HTR-8/SVneo (cell line): Measurements from ENCODE around the gene CLRN3.

Experiments
- DNase-seq: peaks from one replicate; pipeline ENCODE4 v3.0.0; 2011; ENCODE audit warnings: low spot score, mixed read lengths; ENCODE audit not compliant: insufficient read length
- FAIRE-seq: peaks from 2 replicates; lab custom pipeline; 2011; peaks lifted over from hg19 to GRCh38; lab: Jason Lieb, UNC

CLRN3 gene

DNA sequence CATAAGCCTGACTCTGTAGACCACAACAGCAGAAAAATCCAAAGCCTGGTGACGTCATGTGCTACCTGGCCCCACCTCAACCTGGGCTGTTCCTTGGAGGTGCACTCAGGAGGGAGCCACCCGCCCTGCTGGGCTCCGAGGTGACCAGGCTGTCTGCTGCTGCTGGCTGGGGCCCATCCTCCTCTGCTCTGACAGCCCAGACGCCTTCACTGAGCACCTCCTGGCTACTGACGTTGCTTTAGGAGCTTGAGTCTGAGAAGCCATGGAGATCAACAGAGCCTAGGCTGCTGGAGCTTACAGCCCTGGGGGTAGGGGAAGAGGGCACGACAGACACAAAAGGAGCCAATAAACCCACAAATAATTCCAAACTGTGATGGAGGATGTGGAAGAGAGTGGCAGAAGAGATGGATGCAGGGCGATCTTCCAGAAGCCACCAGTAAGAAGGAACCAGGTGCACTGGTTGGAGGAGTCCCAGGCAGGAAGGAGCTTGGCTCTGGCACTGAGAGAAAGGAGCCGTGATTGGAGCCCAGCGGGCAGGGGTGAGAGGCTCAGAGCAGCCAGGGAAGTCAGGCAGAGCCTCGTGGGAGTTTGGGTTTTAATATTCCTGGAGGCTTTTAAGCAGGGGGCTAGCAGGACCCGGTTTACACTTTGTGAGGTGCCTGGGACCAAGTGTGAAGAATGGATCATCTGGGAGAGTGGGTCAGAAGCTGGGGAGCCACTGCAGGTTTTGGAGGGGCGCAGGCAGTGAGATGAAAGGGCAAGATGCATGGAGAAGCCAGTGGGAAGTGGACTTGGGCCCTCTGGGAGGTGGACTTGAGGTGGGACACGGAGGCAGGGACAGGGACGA, 12.5 kb upstream of the CLRN3 start:
- DNase-seq (no peak), FAIRE-seq (no peak)

DNA sequence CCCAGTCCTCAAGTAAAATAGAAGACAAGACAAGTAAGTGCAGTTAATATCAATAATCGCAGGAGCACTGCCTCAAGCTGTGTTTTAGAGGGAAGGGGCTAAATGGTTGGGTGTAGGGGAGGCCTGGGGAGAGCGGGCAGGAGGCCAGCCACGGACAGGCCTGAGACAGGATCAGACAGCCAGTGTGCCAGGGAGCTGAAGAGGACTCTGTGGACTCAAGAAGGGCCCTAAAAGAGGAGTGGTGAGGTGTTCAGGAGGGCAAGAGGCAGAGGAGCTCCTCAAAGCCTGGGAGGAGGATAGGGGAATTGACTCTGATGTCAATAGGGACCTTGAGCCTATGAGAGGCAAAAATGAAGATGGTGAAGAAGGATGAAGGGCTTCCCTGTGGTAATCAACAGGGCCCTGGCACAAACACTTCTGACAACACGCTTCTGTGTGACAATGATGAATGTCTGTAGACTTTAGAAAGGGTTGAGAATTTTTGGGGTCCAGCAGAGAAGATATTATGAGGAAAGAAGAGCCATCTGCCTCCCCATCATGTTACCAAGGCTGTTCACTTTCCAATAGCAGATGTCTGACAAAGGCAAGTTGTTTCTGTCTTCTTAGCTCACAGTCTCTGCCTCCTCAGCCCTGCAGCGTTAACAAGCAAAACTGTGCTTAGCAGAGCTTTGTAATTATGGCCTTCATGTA, 11.7 kb upstream of the CLRN3 start:
- DNase-seq (no peak), FAIRE-seq (no peak)

DNA sequence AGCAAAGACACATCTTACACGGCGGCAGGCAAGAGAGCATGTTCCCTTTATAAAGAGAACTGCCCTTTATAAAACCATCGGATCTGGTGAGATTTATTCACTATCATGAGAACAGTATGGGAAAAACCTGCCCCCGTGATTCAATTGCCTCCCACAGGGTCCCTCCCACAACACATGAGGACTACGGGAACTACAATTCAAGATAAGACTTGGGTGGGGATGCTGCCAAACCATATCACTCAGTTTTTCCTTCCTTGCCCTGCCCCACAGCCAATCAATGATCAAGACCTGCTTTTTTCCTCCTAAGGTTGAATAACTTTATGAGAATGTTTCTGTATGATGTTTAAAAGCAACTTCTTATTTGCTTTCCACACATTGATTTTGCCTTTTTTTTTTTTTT, 11.0 kb upstream of the CLRN3 start:
- FAIRE-seq (no peak), DNase-seq (no peak)

DNA sequence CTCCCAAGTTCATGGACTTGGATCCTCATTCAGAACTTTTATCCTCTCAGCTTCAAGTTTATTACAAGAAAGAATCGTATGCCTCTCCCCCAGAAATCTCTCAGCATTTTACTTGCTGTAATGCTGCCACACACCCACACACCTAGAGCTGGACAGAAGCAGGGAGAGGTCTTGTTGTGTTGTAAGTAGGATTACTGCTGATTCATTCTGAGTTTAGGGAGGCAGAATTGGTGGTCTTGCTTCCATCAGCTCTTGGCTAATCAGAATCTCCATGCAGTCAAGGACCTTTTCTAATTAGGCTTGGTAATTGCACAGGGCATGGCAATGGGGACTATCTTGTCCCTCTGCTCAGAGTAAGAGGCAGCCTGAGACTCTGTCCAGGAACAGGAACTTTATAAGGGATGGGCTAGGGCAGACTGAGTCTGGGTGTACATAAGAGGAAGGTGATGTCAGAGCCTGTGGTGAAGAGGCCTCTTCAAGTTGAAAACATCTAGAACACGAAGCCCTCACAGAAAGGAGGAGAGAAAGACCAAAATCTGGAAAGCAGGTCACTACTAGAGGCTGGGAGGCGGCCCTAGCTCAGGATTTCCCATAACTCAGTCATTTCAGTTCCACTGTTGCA, 7.1 kb upstream of the CLRN3 start:
- FAIRE-seq (no peak), DNase-seq (no peak)

DNA sequence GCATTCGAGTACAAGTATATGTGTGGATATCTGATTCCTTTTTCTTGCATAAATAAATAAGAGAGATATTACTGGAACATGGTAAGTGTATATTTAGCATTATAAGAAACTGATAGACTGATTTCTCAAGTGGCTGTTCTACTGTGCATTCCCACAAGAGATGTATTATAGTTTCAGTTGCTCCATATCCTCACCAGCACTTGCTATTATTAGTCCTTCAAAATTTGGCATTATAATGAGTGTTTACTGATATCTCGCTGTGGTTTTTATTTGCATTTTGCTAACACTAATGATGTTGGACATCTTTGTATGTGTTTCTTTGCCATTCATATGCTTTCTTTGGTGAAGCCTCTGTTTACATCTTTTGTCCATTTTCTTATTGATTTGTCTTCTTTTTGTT, 4.4 kb upstream of the CLRN3 start:
- FAIRE-seq (no peak), DNase-seq (no peak)

DNA sequence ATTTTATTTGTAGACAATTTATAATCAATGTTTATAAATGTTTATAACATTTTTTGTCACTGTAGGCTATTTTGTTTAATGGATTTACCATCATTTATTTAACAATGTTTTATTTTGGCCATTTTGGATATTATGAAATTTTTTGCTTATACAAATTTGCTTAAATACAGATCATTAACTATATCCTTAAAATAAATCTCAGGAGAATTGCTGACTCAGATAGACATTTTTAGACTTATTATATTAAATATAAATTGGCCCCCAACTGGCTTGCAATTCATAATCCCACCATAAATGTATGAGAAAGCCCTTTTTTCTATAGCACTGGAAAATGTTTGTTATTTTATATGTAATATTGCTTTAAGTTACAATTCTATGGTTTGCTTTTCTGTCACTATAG, 3.8 kb upstream of the CLRN3 start:
- FAIRE-seq (no peak), DNase-seq (no peak)

DNA sequence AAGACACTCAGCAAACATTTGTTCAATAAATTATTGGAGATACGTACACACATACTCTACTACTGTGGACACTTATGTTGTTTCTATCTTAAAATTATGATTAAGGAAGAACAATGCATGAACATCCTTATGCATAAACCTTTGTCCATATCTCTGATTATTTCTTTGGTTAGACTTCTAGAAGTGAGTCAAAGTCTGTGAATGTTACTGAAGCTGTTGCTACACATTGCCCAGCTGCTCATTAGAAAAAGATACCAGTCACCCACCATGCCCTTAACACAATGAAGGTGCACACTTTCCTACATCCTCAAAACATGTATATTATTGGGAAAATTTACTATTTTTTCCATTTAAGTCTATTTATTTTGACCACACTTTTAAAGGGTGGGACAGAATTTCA, 1.4 kb upstream of the CLRN3 start:
- FAIRE-seq (no peak), DNase-seq (no peak)

DNA sequence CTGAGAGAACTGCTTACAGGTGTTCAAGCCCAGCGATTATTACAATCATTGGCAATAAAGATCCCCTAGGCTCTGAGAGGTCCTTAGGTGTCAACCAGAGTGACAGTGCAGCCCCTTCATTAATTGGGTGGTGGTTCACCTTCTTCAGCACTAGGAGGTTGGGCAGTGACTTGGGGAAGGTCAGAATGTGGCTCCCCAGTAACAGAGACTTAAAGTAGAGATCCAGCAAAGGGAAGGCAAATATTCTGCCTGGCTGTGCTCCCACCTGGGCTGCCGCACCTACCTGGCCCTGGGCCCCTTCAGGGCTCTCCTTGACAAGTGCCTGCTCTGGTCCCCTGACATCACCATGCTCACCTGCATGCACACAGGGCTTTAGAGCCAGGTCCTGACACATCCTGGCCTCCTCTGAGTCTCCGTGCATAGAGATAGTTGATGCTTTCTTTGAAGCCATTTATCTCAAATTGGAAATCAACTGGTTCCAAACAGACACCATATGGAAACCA, 1.9 kb downstream of the CLRN3 start:
- no peak for FAIRE-seq

DNA sequence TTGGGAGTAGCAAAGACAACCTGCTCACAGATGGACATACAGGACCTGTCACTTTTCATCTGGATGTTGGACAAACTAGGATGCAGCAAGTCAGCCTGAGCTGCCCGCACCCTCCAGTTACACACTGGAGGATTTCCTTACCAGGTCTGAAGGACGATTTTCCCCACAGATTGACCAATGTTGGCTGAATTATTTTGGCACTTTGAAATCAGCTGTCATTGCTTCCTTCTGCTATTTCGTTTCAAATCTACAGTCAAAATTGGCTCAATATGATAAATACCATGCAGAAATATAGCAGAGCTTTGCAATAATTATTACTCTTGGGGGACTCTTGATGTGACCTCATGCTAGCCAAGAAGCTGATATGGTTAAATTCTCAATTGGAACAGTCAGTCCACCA, 2.5 kb downstream of the CLRN3 start:
- FAIRE-seq (no peak), DNase-seq (no peak)

More for the DNA sequence above, 1.9 kb downstream of the CLRN3 start:
- DNase-seq: no peak

DNA sequence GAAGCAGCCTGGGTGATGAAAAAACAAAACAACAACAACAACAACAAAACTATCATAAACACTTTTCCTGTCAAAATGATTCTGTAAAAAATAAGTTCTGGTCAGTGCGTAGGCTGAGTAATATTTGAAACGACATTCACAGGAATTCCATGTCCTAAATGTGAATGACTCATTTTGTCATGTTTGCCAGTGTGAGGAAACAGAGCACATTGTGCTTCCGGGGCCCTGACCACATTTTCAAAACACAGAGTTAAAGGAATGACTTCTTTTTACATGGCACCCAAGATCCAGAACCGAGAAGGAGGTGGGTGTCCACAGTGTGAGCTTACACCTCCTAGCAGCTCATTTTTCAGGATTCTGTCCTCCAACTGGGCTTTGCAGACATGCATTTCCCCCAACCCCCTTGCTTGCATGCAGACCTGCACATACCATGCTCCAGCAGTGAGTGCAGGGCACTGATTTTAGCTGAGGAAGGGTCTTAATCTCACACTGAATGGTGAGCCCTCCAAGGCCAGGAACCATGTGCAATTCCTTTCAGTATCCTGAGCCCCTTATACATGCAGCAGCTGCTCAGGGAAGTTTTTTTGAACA, 3.0 kb downstream of the CLRN3 start:
- DNase-seq: peak; percentile 14

DNA sequence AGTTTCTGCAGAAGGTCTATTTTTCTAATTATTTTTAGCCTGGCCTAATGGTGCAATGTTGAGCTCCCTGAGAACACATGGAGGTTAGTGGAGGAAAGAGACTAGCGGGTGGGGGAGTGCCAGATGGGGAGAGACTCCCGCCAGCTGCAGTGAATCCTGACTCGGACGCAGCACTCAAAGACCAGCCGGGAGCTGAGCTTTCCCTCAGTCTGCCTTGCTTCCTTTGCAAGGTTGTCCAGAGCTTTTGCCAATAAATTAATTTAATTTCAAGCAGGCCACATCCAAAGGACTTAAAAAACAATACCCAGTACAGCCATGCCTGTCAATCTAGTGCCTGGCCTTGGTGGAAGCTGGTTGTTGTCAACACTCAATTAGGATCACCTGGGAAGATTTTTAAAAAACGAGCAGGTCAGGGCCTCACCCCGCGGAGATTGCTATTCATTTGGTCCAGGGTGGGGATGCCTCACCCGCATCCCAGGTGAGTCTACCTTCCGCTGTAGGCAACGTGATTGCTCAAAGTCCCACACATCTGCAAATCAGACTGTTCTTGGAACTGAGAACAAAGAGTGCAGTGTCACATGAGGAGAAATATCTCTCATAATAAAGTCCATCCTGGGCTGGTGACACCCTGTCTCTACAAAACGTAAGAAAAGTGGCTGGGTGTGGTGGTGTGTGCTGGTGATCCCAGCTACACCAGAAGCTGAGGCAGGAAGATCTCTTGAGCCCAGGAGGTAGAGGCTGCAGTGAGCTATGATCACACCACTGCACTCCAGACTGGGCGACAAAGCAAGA, 4.0 kb downstream of the CLRN3 start:
- FAIRE-seq: no peak
- no peak for DNase-seq

More for the DNA sequence above, 3.0 kb downstream of the CLRN3 start:
- no peak for FAIRE-seq

DNA sequence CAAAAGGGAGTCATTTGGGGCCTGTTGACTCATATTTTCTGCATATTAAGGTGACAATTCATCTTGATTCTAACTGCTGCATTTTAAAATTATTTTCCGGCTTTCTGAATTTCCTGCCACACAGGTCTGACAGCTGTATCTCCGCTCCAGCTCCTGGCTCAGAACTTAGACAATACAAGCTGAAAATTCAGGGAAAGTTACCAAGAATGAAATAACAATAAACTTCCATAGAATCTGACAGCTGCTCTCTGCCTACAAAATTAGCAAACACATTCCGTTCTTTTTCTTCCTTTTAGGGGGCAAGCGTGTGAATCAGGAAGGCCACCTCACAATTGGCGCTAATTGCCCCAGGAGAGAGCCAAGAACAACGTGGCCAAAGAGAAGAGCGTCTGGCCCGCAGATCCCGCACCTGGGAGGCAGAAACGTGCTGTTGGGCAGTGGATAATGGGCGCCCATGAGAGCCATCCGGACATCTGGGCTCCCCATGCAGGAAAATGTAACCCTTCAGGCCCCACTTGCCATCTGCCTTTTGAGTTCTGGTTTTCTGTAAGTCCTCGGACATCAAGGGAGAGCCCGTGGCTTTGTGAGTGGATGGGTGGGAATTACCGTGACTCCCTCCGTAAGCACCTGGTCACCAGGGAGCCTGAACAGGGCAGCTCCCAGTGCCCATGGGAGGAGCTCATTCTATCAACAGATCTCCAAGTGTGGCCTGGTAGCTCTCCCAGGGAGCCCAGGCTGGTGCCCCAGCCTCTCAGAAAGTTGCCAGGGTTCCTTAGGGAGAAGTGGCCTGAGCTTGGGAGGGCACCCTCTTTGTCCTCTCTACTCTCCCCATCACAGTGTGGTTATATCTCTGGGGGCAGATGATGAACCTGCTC, 5.0 kb downstream of the CLRN3 start:
- FAIRE-seq: no peak
- DNase-seq: no peak

DNA sequence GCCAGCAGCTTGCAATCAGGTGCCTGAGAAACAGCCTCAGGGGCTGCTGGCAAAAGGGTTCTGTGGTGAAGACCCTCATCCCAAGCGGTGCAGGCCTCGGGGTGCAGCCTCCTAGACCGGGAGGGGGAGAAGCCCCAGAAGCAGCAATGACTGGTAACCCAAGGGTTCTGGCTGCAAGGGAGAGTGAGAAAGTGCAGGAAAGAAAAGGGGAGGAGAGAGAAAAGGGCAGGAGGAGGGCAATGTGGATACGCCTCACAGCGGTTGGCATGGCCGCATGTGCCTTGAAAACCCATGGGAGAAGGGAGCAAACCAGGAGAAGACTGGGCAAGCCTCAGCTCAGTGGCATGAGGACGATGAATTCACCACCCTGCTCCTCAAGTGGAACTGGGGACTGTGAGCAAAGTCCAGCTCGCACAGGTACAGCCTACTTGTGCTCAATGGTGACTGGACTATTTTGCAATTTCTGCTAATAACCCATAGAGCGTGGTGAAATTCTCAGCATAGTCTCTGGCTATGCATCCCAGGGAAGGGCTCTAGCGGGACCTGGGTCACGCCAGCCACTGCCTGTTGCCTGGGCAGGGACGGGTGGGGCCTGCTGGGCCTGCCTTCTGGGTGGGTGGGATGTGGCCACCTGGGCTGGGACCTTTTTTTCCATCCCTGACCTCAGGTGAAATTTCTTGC, 6.2 kb downstream of the CLRN3 start:
- FAIRE-seq (no peak), DNase-seq (no peak)

DNA sequence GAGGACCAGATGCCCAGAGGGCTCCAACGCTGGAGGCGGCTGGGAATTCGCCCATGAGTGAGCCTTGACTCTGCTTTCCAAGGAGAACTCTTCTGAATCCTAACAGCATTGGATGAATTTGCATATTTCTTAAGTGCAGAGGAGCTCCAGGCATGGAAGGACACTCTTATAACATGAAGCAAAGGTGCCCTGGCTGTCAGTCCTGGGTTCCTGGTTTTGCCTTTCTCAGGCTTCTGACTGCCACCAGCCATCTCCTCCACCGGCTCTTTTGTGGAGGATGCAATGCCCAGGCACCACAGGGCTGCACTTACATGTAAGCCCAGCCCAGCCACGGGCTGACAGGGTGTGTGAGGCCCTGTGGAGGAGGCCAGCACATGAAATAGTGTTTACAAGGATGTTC, 8.2 kb downstream of the CLRN3 start:
- no peak for FAIRE-seq

DNA sequence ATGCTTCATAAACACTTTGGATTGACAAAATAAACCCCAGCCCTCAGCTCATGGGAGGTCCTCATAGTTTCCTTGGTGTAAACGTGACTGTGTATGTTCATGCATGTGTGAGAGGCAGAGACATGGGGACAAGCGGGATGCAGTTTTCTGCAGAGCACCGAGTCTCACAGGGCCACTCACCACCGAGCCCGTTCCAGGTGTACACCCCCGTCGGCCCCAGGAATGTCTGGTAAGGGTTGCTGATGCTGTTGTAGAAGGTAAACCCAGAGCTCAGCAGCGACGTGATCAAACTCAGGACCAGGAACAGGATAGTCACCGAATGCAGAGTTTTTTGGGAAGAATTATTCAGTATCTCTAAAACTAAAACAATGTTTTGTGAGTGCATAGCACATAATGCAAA, 9.2 kb downstream of the CLRN3 start:
- no peak for FAIRE-seq
- DNase-seq: no peak

More for the DNA sequence above, 8.2 kb downstream of the CLRN3 start:
- no peak for DNase-seq

DNA sequence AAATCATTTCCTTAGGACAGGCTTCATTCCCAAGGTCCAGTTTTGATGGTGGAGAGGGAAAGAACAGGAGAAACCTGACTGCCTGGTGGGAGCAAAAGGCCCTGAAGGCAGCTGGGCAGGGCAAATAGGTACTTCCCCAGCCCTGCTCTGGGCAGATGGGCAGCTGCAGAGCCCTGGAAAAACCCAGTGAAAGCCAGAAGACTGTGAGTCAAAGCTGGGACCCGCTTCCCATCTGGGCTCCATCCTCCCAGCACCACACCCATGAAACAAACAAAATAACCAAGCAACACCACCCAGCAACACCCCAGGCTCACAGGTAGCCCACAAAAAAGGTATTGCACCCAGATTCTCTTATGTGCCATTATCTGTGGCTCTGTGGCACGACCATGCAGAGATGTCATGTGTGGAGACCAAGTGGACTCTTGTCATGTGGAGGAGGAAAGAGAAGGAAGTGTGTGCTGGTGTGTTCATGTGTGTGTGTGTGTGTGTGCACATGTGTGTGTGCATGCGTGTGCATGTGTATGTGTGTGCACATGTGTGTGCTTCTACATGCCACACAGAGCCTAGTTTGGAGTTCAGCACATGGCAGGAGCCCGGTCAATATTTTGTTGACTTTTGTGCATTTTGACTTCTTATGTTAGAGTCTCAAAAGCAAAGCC, 9.8 kb downstream of the CLRN3 start:
- FAIRE-seq: no peak
- no peak for DNase-seq

DNA sequence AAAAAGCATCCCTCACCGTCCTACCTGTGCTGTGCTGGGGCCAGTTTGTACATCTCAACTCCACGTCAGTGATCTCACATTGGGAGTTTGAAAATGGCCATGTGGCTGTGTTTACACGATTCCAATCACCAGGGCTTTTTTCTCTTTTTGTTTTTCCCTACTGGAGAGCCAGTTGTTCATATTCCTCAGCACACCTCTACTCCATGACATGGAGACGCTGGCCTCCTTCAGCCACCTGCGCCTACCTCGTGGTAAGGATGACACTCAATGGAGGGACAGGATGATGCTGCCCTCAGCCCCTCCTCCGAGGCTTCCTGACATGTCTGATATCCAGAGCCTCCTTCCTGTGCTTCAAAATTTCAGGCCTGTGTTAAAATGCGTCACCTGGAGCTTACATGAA, 10.3 kb downstream of the CLRN3 start:
- FAIRE-seq: no peak

DNA sequence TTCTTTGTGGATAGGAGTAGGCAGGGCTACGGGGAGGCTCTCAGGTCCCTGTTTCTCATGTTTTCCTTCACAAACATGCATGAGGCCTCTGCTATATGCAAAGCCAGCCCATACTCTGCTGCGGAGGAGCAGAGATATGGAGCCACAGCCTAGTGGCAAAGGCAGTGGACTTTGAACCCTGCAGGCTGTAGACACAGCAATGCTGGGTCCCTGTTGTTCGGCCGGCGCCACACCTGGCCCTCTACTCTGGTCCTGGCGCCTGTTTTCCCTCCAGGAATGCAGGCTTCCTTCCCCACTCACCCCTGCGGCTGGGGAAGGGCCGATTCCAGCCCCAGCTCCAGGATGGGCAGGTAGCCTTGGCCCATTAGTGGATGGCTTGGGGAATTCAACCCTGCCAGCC, 11.5 kb downstream of the CLRN3 start:
- no peak for FAIRE-seq
- no peak for DNase-seq

More for the DNA sequence above, 10.3 kb downstream of the CLRN3 start:
- no peak for DNase-seq
